VCaP (cell line): Measurements from ENCODE around the gene MRC1.
"Not testable (repeated sequence)": the region's sequence is repeated elsewhere in the genome, so short reads cannot be mapped to it uniquely, and the experiment has no call there.

ENCODE experiments used
- H3K27ac ChIP-seq: fragments of 450-650 bp; 2 replicates; pipeline ENCODE4 v1.5.1; 2017
- CTCF ChIP-seq: fragments of 450-650 bp; conservative IDR thresholded peaks from 2 replicates; pipeline ENCODE4 v1.5.1; 2017; ENCODE audit warnings: mild to moderate bottlenecking, moderate library complexity

Gene MRC1

DNA sequence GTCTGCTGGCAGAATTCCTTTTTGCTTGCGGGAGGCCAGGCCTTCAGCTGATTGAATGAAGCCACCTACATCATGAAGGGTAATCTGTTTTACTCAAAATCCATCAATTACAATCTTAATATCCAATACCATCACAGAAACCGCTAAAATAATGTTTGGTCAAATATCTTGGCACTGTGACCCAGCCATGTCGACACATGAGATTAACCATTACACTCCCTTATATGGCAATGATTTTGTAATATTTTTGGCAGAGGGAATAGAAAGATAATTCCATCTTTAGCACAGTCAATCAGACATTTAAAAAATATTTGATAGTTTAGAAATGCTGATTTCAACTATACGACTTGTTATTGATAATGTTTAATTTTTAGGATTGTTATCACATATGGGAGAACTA lies 106.0 kb downstream of the MRC1 start:
- TF ChIP-seq CTCF, result no peak
- H3K27ac ChIP-seq, result no peak overlapping the region

GRCh38 chr10:17918187-17918903 lies 109.2 kb downstream of the MRC1 start:
- H3K27ac ChIP-seq, result no peak overlapping the region
- no peak for TF ChIP-seq CTCF

DNA sequence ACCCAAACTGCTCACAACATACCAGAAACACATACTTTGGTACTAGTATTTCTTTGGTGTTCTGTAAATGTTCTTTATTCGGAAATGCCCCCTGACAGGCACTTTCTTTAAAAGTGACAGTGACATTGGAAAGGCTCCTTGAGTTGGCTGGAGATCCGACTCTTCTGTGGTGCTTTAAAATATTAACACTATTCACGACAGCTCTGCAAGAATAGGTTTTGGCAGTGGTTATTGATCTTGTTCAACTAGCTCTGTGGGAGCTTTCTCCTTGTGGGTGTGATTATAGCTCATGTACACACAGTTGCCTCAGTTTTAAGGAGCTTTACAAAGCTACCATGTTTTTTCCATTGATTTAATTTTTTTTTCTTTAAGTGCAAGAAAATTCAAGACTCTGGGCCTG lies 112.2 kb downstream of the MRC1 start:
- no peak for TF ChIP-seq CTCF
- H3K27ac ChIP-seq, result no peak overlapping the region

DNA sequence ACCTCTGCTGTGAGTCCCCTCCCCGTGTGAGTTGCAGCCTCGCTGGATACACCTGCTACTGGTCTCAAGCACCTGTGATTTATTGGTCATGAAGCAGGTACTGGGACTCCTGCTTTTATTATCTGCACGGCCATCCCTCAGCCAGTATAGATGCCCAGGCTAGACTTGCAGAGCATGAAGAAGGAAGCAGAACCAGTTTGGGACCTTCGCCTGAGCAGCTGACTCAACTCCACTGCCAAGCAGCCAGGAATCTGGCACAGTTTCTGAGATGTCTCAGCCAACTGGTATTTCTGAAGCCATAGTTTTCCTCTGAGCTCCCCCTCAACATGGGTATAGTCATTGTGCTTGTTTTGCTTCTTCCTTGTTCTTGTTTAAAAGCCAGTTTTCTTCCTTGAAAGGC lies 114.6 kb downstream of the MRC1 start:
- no peak for TF ChIP-seq CTCF

DNA sequence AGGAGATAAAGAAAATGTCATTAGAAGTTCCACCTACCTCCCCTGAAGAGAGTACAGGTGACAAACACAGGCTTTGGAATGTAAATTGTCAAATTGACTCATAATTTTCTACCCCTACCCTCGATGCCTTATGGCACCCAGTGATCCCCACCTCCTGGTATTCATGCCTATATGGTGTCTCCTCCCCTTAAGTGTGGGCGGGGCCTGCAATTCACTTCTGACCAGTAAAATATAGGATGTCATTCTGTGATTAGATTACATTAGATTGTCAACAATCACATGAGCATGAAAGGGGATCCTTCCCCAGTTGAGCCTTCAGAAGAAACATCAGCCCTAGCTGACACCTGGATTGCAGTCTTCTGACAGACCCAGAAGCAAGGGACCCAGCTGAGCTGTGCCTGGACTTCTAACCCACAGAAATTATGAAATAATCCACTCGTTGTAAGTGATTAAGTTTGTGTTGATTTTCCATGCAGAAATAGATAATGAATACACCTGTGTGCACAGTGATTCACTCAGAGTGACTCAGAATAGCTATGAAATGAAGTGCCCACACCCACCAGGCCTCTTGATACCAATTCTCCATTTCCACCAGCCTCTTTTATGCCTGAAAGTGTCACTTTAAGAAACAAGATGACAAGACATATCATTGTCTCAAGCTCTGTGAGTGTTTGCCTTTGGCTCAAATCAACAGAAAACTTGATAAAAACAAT lies 134.0 kb downstream of the MRC1 start:
- no peak for TF ChIP-seq CTCF
- no peak overlapping the region for H3K27ac ChIP-seq

More for the DNA sequence above, 114.6 kb downstream of the MRC1 start:
- no peak overlapping the region for H3K27ac ChIP-seq

DNA sequence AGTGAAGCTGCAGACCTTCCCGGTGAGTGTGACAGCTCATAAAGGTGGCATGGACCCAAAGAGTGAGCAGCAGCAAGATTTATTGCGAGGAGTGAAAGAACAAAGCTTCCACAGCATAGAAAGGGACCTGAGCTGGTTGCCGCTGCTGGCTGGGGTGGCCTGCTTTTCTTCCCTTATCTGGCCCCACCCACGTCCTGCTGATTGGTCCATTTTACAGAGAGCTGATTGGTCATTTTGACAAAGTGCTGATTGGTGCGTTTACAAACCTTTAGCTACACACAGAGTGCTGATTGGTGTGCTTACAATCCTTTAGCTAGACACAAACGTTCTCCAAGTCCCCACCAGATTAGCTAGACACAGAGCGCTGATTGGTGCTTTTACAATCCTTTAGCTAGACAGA lies 141.1 kb downstream of the MRC1 start:
- H3K27ac ChIP-seq, result not testable (repeated sequence)

DNA sequence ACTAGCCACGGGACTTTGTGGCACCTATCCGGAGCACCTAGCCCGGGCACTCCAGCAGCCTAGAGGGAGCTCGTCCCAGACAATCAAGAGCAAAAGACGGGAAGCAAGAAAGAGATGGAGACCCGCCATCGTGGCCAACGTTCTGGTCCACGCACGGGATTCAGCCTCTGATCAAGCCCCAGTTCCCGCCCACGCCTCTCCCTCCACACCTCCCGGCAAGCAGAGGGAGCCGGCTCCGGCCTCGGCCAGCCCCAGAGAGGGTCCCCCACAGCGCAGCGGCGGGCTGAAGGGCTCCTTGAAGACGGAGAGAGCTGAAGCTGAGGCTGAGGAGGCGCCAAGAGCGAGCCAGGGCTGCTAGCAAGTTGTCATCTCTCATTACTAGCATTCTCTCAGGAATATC lies 141.6 kb downstream of the MRC1 start:
- no peak for TF ChIP-seq CTCF
- no peak overlapping the region for H3K27ac ChIP-seq

DNA sequence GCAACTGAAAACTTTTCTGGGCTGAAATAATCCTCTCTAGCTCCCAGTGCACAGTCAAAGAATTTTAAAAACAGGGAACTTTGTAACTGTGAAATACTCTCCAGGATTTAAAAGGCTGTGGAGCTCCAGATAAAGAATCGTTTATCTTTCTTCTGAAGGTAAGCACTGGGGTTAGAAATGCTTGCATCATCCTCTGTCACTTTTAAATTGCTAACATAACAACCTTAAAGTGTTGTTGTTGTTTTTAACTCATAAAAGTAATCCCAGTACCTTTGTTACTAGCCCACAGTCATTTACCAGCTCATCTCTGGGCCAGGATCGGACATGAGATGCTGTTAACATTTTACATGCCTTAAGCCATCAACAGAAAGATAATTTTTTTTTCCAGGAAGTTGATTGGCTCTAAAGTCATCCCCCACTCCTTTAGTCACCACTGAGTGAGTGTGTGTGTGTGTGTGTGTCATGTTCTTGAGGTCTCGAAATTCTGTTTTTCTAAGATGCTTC lies 142.8 kb downstream of the MRC1 start, which contains the start of gene SLC39A12:
TSS of gene SLC39A12 (plus strand) at position 51 of the 504 bp plus-strand sequence. CDS start 1,359 bp downstream, outside the sequence.
- H3K27ac ChIP-seq, result no peak within 1 kb of the TSS
- TF ChIP-seq CTCF, result no peak

DNA sequence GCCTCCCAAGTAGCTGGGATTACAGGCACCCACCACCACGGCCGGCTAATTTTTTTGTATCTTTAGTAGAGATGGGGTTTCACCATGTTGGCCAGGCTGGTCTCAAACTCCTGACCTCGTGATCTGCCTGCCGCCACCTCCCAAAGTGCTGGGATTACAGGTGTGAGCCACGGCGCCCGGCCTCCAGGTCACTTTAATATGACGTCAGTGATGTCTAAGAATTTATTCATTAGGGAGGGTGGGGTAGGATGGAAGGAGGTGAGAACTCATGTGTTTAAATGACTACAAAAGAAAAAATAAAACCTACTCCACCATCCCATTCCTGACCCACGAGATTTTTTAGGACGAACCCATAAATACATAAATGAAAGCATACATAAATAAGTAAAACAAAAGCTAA lies 145.2 kb downstream of the MRC1 start:
- not testable (repeated sequence) for H3K27ac ChIP-seq
